IPS DF 6.9 (cell line): ENCODE data around the gene MCRIP2.
"Not testable (repeated sequence)": the region's sequence is repeated elsewhere in the genome, so short reads cannot be mapped to it uniquely, and the experiment has no call there.

Experiments
- DNase-seq: peaks from one replicate; pipeline ENCODE4 v3.0.0-alpha.2; 2013; ENCODE audit warnings: low read depth, low spot score
- H3K27ac ChIP-seq: one replicate; pipeline ENCODE4 v1.5.1; 2013; ENCODE audit warnings: low read length, control low read depth
- H3K27me3 ChIP-seq: 2 replicates; pipeline ENCODE4 v1.6.1; 2013; ENCODE audit warnings: mild to moderate bottlenecking, low read length; ENCODE audit not compliant: control insufficient read depth, insufficient read depth
- H3K36me3 ChIP-seq: 2 replicates; pipeline ENCODE4 v1.6.1; 2013; ENCODE audit warnings: low read length; ENCODE audit not compliant: control insufficient read depth, insufficient read depth
- H3K4me1 ChIP-seq: 2 replicates; pipeline ENCODE4 v1.6.1; 2013; ENCODE audit warnings: low read length; ENCODE audit not compliant: control insufficient read depth, insufficient read depth
- H3K4me3 ChIP-seq: 2 replicates; pipeline ENCODE4 v1.5.1; 2013; ENCODE audit warnings: mild to moderate bottlenecking, low read length
- H3K9me3 ChIP-seq: 2 replicates; pipeline ENCODE4 v1.6.1; 2013; ENCODE audit warnings: low read length, inconsistent platforms; ENCODE audit not compliant: control insufficient read depth, insufficient read depth
- WGBS: extraction: QIAGEN DNeasy Blood & Tissue Kit; methylation state at CpG from one replicate; pipeline ENCODE4 v1.1.7; 2013; ENCODE audit warnings: mixed read lengths, missing lambda C conversion rate; ENCODE audit not compliant: insufficient read length, insufficient coverage; 5-methylcytosine and 5-hydroxymethylcytosine counted together

MCRIP2 gene

DNA sequence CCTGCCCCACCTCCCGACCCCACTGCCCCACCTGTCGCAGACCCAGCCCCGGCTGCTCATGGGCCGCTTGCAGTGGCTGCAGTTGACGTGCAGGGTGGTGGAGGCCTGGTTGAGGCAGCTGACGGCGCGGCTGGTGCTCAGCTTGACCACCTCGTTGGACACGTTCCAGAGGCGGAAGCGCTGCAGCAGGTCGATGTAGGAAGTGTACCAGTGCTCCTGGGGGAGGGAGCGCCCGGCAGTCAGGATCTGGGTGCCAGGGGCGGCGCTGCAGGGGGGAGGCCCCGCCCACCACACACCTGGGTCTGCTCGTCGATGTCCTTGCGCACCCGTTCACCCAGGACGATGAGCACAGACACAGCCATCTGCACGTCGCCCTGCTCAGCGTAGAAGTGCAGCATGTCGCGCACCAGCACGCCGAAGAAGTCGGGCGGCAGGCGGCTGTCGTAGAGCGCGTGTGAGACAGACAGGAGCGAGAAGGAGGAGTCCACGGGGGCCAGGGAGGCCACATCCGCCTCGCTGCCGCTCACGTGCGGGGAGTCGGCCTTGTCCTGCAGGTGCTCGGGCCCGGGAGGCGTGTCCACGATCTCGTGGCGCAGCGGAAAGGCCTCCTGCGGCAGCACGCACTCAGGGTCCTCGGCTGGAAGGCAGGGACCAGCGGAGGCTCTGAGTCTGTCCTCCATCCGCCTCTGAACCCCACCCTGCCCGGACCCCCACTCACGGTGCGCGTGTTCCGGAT, 43.5 kb downstream of the MCRIP2 start:
- Histone ChIP-seq H3K27ac (no peak overlapping the region), H3K36me3 (peaks cover 32% of the 10 kb centered on the region), H3K27me3 (no peaks in the 10 kb centered on the region), H3K4me3 (no peak overlapping the region), H3K4me1 (peaks cover 8% of the 10 kb centered on the region), H3K9me3 (no peaks in the 10 kb centered on the region)
- no CpG with 5 or more reads among the region's 61 CpGs for WGBS
- no peak for DNase-seq

DNA sequence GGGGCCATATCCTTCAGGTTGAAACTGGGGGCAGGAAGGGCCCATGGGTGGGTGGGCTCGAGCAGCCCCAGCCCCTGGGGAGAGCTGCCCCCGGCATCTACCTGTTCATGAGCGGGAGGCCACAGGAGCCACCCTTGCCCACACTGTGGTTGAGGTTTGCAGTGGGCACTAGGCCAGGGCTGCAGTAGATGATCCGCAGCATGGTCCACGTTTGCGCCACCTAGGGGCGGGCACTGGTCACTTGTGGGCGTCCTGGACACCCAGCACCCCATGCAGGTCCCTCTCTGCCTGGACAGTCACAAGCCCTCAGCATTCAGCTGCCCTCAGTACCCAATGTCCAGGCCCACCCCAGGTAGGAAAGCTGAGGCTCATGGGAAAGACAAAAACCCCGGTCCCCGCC, 44.3 kb downstream of the MCRIP2 start:
- peaks cover 8% of the 10 kb centered on the region for H3K4me1 ChIP-seq
- no peaks in the 10 kb centered on the region for H3K9me3 ChIP-seq
- WGBS, result no CpG with 5 or more reads among the region's 10 CpGs
- H3K36me3 ChIP-seq, result peaks cover 32% of the 10 kb centered on the region
- no peak overlapping the region for H3K4me3 ChIP-seq
- H3K27ac ChIP-seq, result no peak overlapping the region
- H3K27me3 ChIP-seq, result no peaks in the 10 kb centered on the region
- no peak for DNase-seq

DNA sequence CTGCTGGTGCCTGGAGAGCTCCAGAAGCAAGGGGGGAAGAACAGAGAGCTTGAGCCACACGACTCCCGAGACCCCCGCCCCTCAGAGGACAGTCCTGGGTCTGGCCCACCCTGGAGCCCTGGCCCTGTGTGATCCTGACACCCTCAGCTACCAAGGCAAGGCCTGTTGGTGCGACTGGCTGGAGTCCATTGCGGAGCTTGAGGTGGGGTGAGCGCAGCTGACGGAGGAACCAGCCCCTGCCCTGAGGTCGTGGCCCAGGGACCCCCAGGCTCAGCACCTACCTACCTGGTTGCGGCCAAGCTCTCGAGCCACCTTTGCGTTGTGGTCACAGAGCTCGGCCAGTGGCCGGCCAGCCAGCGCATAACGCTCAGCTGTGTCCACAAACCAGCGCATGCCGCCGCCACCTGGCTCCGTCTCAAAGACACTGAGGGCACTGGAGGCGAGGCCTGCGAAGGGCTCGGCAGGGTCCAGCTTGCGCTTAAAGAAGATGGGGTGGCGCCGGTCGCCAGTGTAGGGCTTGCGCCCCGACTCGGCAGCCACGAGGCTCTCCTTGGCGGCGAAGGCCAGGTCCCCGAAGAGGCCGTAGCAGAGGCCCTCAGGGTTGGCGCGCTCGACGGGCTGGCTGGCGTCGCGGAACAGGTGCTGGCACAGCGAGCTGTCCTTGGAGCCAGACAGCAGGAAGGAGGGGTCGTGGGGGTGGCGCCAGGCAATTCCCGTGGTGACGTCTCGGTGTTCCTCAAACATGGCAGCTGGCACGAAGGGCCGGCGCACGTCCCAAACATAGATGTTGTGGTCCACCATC, 45.0 kb downstream of the MCRIP2 start:
- WGBS, result no CpG with 5 or more reads among the region's 51 CpGs

DNA sequence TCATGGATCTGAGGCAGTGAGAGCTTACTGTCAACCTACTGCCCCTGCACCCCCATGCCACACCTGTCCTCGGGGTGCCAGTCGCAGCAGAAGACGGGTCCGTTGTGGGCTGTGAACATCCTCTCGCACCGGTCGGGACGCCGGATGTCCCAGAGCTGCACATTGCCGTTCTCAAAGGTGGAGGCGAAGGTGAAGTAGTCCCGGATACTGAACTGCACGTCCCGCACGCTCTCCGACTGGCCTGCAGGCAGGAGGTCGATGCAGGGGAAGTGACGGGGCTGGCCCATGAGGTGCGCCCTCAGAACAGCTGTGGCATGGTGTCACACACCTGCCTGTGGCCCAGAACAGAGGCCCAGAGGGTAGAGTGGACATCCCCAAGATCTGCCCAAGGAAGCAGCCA, 45.9 kb downstream of the MCRIP2 start:
- no peak overlapping the region for H3K27ac ChIP-seq
- no peaks in the 10 kb centered on the region for H3K9me3 ChIP-seq
- H3K4me1 ChIP-seq, result peaks cover 6% of the 10 kb centered on the region
- no peak overlapping the region for H3K4me3 ChIP-seq
- no peaks in the 10 kb centered on the region for H3K27me3 ChIP-seq
- peaks cover 23% of the 10 kb centered on the region for H3K36me3 ChIP-seq
- no peak for DNase-seq
- no CpG with 5 or more reads among the region's 19 CpGs for WGBS

More for the DNA sequence above, 45.0 kb downstream of the MCRIP2 start:
- Histone ChIP-seq H3K9me3 (no peaks in the 10 kb centered on the region), H3K27me3 (no peaks in the 10 kb centered on the region), H3K4me3 (no peak overlapping the region), H3K27ac (no peak overlapping the region), H3K4me1 (peaks cover 6% of the 10 kb centered on the region), H3K36me3 (peaks cover 32% of the 10 kb centered on the region)
- DNase-seq, result no peak

DNA sequence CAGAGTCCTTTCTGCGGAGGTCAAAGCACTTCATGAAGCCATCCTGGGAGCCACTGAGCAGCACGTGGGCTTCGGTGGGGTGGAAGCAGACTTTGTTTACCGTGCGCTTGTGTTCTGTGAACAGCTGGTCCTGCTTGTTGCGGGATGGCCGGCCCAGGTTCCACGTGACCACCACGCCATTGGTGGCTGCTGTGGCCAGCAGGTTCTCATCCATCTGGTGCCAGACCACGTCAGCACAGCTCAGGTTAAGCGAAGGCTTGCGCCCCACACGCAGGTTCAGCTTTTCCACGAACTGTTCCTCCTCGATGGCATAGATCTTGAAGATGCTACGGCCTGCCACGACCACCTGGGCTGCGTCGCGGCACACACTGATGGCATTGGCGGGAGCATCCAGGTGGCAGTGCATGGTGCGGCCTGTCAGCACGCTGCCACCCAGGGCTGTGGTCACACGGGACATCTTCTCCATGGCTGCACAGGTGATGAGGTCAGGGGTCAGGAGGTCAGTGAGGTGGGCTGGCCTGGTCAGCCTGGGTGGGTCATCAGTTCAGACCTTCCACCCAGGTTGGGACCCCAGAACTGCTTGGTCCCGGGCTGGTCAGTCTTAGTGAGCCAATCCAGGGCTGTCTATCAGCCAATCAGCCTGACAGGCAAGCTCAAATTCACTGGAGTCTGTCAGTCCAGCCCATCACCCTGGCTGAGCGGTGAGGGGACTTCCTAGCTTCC, 47.7 kb downstream of the MCRIP2 start:
- peaks cover 17% of the 10 kb centered on the region for H3K36me3 ChIP-seq
- H3K4me3 ChIP-seq, result peak overlapping the region; percentile 85; the same call in 1 of the 2 replicates
- H3K9me3 ChIP-seq, result no peaks in the 10 kb centered on the region
- DNase-seq, result no peak
- no CpG with 5 or more reads among the region's 26 CpGs for WGBS
- H3K27ac ChIP-seq, result no peak overlapping the region
- H3K27me3 ChIP-seq, result no peaks in the 10 kb centered on the region
- peaks cover 8% of the 10 kb centered on the region for H3K4me1 ChIP-seq

DNA sequence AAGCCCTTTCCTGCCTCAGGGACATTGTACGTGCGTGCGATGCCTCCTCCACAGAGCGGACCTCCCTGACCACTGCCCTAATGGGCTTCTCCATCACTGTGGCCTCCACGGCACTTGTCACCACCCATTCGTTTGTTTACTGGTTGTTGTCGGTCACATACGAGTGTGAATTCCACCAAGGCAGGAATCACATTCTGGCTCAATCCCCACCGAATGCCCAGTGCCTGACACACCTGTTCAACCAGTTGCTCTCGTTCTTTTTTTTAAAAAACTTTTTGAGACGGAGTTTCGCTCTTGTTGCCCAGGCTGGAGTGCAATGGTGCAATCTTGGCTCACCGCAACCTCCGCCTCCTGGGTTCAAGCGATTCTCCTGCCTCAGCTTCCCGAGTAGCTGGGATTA, 49.6 kb downstream of the MCRIP2 start:
- not testable (repeated sequence) for H3K27ac ChIP-seq, H3K9me3 ChIP-seq, H3K4me3 ChIP-seq, DNase-seq, H3K27me3 ChIP-seq
- peaks cover 13% of the 10 kb centered on the region for H3K36me3 ChIP-seq
- no CpG with 5 or more reads among the region's 16 CpGs for WGBS
- H3K4me1 ChIP-seq, result peaks cover 11% of the 10 kb centered on the region

DNA sequence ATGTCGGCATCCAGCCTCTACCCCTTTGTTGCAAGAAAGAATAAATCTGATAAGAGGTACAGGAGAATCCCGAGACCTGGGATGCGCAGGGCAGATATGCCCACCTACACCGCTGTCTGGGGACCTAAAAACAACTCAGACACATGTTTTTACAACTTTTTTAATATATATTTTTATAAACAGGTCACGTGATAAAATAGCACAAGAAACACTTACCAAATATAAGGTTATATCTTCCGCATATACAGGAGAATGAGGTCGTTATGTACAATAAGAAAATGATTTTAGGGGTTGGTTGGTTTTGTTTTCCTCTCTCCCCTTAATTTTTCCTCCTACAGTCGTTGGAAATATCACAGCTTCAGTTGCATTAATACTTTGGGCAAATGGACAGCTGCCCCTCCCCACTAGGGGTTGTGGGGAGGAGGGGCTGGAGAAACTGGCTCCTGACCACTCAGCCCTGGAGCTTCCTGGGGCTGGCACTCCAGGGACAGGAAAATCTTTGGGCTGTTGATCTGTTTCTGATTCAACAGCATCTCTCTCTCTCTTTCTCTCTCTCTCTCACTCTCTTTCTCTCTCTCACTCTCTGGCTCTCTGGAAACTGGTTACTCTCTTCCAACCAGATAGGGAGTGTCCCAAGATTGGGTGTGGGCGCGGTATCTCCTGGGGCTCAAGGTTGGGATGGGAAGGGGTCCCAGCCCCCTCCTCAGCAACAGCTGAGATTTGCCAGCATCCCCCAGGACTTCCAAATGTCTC, 50.9 kb downstream of the MCRIP2 start:
- Histone ChIP-seq H3K4me3 (no peak overlapping the region), H3K27me3 (peaks cover 2% of the 10 kb centered on the region; the same call in 1 of the 2 replicates), H3K4me1 (peaks cover 11% of the 10 kb centered on the region), H3K27ac (no peak overlapping the region), H3K36me3 (peaks cover 5% of the 10 kb centered on the region; the same call in 1 of the 2 replicates), H3K9me3 (no peaks in the 10 kb centered on the region)
- no CpG with 5 or more reads among the region's 10 CpGs for WGBS
- no peak for DNase-seq

DNA sequence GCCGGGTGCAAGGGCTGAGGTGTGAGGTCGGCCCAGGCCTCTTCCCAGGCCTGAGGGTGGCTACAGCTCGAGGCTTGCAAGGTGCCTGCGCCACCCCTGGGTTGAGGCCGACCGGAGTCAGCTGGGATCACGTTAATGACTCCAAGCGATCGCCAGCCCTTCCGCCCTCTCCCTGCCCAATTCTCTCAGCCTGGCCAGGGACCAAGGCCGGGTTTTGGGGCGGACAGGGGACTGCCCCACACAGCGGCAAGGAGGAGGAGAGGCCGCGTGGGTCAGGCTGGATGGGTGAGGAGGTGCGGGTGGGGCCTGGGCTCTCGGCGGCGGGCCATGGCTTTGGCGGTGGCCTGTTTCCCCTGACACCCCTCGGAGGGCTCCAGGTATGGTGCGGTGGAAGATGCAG, 51.7 kb downstream of the MCRIP2 start:
- Histone ChIP-seq H3K36me3 (peaks cover 5% of the 10 kb centered on the region; the same call in 1 of the 2 replicates), H3K4me1 (peaks cover 11% of the 10 kb centered on the region), H3K4me3 (peak overlapping the region; percentile 48; the same call in 1 of the 2 replicates), H3K9me3 (no peaks in the 10 kb centered on the region), H3K27me3 (peaks cover 2% of the 10 kb centered on the region; the same call in 1 of the 2 replicates), H3K27ac (no peak overlapping the region)
- no CpG with 5 or more reads among the region's 22 CpGs for whole genome bisulfite sequencing
- DNase-seq, result no peak

DNA sequence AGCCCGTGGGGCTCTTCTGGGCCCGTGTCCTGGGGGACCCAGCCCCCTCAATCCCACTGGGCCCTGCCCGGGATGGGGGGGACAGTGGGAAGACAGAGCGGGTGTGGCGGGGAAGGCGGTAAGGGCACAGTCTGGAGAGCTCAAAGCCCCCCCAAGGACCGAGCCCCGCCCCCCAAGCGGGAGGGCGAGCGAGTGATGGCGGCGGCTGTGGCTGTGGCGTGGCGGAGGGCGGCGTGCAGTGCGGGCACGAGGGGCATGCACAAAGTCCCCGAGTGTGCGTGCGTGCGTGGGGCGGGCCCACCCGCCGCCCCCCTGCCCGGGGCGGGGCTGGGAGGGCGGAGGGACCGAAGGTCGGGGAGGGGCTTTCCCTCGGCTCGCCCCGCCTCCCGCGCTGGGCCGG, 52.1 kb downstream of the MCRIP2 start:
- H3K9me3 ChIP-seq, result no peaks in the 10 kb centered on the region
- peaks cover 5% of the 10 kb centered on the region; the same call in 1 of the 2 replicates for H3K36me3 ChIP-seq
- no CpG with 5 or more reads among the region's 37 CpGs for WGBS
- H3K27me3 ChIP-seq, result peaks cover 2% of the 10 kb centered on the region; the same call in 1 of the 2 replicates
- H3K4me3 ChIP-seq, result peak overlapping the region; percentile 48; the same call in 1 of the 2 replicates
- no peak overlapping the region for H3K27ac ChIP-seq
- H3K4me1 ChIP-seq, result peaks cover 11% of the 10 kb centered on the region
- DNase-seq, result no peak
